OCI-LY7 (cell line): ENCODE data around the gene LPP. TPM values are rescaled to one million over a fixed set of nuclear protein-coding genes. Genes with fewer than 3 reads are reported as not detected.

ENCODE experiments used
- BruUV-seq: library from RNA; stranded (reverse); fragments of 400-500 nt; replicated peaks from 2 replicates; lab custom pipeline; 2021; lab: Mats Ljungman, UMichigan
- CTCF ChIA-PET: fragments of 300-600 bp; sonication (Branson Sonifier 250); formaldehyde crosslinking; loops from one replicate; lab custom pipeline; 2022; ENCODE audit warnings: antibody characterized with exemption; ENCODE audit not compliant: unreplicated experiment; lab: Charles Lee
- POLR2A ChIA-PET: fragments of 300-600 bp; sonication (Branson Sonifier 250); formaldehyde crosslinking; loops from one replicate; lab custom pipeline; 2022; ENCODE audit warnings: antibody characterized with exemption; lab: Charles Lee
- DNase-seq: peaks from one replicate; pipeline ENCODE4 v3.0.0-alpha.2; 2015; ENCODE audit warnings: low spot score
- H2AFZ ChIP-seq: fragments of 200-600 bp; sonication (generic), shearing (Covaris generic); 2 replicates; pipeline ENCODE4 v1.6.1; 2014; ENCODE audit warnings: mild to moderate bottlenecking, antibody characterized with exemption, low read length, moderate library complexity
- H3K27ac ChIP-seq: fragments of 200-600 bp; sonication (generic); 2 replicates; pipeline ENCODE4 v1.5.1; 2014; ENCODE audit warnings: mixed run types, low read depth, mild to moderate bottlenecking, moderate library complexity, low read length, inconsistent platforms; ENCODE audit not compliant: poor library complexity, severe bottlenecking
- H3K36me3 ChIP-seq: fragments of 200-600 bp; sonication (generic); 2 replicates; pipeline ENCODE4 v1.6.1; 2014; ENCODE audit warnings: mild to moderate bottlenecking, antibody characterized with exemption, low read length, moderate library complexity, mixed read lengths; ENCODE audit not compliant: insufficient read depth
- H3K4me1 ChIP-seq: fragments of 200-600 bp; sonication (generic); 2 replicates; pipeline ENCODE4 v1.5.1; 2014; ENCODE audit warnings: mild to moderate bottlenecking, low read length; ENCODE audit not compliant: insufficient read depth, poor library complexity, severe bottlenecking
- H3K4me2 ChIP-seq: fragments of 200-600 bp; sonication (generic); 2 replicates; pipeline ENCODE4 v1.6.1; 2014; ENCODE audit warnings: mild to moderate bottlenecking, low read length
- H3K4me3 ChIP-seq: fragments of 200-600 bp; sonication (generic); 2 replicates; pipeline ENCODE4 v1.5.1; 2014; ENCODE audit warnings: mild to moderate bottlenecking, low read depth, low read length; ENCODE audit not compliant: poor library complexity, severe bottlenecking
- H3K79me2 ChIP-seq: fragments of 200-600 bp; sonication (generic); 2 replicates; pipeline ENCODE4 v1.6.1; 2016; ENCODE audit warnings: low read depth, mild to moderate bottlenecking, low read length, moderate library complexity, mixed read lengths; ENCODE audit not compliant: insufficient read depth
- H3K9me2 ChIP-seq: fragments of 200-600 bp; sonication (generic); 2 replicates; pipeline ENCODE4 v1.6.1; 2016; ENCODE audit warnings: mild to moderate bottlenecking, low read length, mixed read lengths; ENCODE audit not compliant: insufficient read depth
- H3K9me3 ChIP-seq: fragments of 200-600 bp; sonication (generic); 2 replicates; pipeline ENCODE4 v1.6.1; 2014; ENCODE audit warnings: mild to moderate bottlenecking, mixed run types, low read length, mixed read lengths
- H4K20me1 ChIP-seq: fragments of 200-600 bp; sonication (generic); 2 replicates; pipeline ENCODE4 v1.6.1; 2014; ENCODE audit warnings: mild to moderate bottlenecking, antibody characterized with exemption, low read length, moderate library complexity, mixed read lengths; ENCODE audit not compliant: insufficient read depth
- CTCF ChIP-seq: fragments of 200-600 bp; sonication (generic); conservative IDR thresholded peaks from 2 replicates; pipeline ENCODE4 v1.5.1; 2014; ENCODE audit warnings: mild to moderate bottlenecking, antibody characterized with exemption, low read length, moderate library complexity, mixed read lengths
- EZH2phosphoT487 ChIP-seq: fragments of 200-600 bp; sonication (generic); IDR thresholded peaks from 2 replicates; pipeline ENCODE4 v1.6.1; 2018; ENCODE audit warnings: low read depth, borderline replicate concordance, mild to moderate bottlenecking, mixed run types, antibody characterized with exemption, low read length, moderate library complexity, mixed read lengths
- intact Hi-C: fragments of 100-400 bp; cut with micrococcal nuclease; formaldehyde crosslinking; loops from one replicate; pipeline ENCODE4 v1.10.0; 2022; ENCODE audit not compliant: unreplicated experiment
- total RNA-seq, 2 experiments: library from RNA; depleted of rRNA in 1 of 2; stranded (reverse); fragments of >200 nt in 1 of 2; shearing (Covaris generic) in 1 of 2; gene quantifications; 2 replicates each; pipeline ENCODE4 v1.2.3, GENCODE V29; 2014 to 2022

The LPP gene
- total RNA-seq, 2 experiments from 2014 or later = 10.9 to 119 TPM

- Histone ChIP-seq H3K36me3 (no peaks in the 10 kb centered on the region), H3K27ac (no peak overlapping the region), H4K20me1 (no peaks in the 10 kb centered on the region), H3K4me3 (no peak overlapping the region), H3K4me2 (no peak overlapping the region), H3K79me2 (no peaks in the 10 kb centered on the region), H2AFZ (no peak overlapping the region), H3K9me3 (no peaks in the 10 kb centered on the region), H3K9me2 (no peaks in the 10 kb centered on the region), H3K4me1 (no peaks in the 10 kb centered on the region)
- ChIA-PET CTCF (no interaction called here), POLR2A (interaction anchor here (0.9 to 1.6 kb wide), 4 partner anchors 9 to 72 kb away, joined by 3 to 6 read pairs (median 5); no protein-coding TSS in a partner anchor)
- no peak for TF ChIP-seq EZH2phosphoT487
- TF ChIP-seq CTCF = no peak
- intact Hi-C loops = no loop called here
- BruUV-seq = no TSS peak
- no peak for DNase-seq
Measured at GRCh38 chr3:188780193-188781147, 626.5 kb downstream of the LPP start.

DNA sequence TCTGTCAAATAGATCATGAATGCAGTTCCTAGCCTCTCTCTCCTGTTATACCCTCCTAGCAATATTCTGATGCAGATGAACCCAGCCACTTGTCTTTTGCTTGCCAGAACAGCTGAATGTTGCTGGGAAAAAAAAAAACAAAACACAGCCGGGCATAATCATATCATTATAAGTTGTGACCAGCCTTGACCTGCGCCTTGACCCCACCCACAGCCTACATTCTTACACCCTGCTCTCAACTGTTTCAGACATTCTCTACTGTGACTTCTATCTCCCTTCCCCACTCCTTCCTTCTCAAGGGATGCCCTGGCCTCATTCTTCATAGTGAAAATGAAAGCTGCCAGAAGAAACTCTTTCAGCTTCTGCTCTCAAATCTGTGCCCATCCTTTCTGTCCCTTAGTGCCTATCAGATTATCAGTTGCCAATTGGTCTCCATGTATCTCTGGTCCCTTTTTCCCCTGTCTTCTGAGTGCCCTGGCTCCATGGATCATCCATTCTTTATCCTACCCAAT, 628.7 kb downstream of the LPP start:
- Histone ChIP-seq H3K9me2 (no peaks in the 10 kb centered on the region), H3K79me2 (no peaks in the 10 kb centered on the region), H3K36me3 (no peaks in the 10 kb centered on the region), H3K9me3 (no peaks in the 10 kb centered on the region), H3K27ac (no peak overlapping the region), H3K4me2 (no peak overlapping the region), H3K4me1 (no peaks in the 10 kb centered on the region), H2AFZ (no peak overlapping the region), H3K4me3 (no peak overlapping the region), H4K20me1 (no peaks in the 10 kb centered on the region)
- no peak for DNase-seq
- no peak for TF ChIP-seq CTCF
- CTCF ChIA-PET = no interaction called here
- intact Hi-C loops = no loop called here
- POLR2A ChIA-PET = interaction anchor here (0.5 to 1.2 kb wide), 2 partner anchors 25 to 390 kb away, joined by 3 to 5 read pairs; no protein-coding TSS in a partner anchor
- no TSS peak for BruUV-seq

GRCh38 chr3:188786424-188786823, 632.5 kb downstream of the LPP start:
- CTCF ChIA-PET = no interaction called here

More at GRCh38 chr3:188786424-188786823, 632.5 kb downstream of the LPP start:
- intact Hi-C loops = no loop called here
- peaks cover 16% of the 10 kb centered on the region for H3K4me1 ChIP-seq
- H3K4me2 ChIP-seq = no peak overlapping the region
- no peaks in the 10 kb centered on the region for H3K79me2 ChIP-seq
- H3K27ac ChIP-seq = no peak overlapping the region
- no peak for DNase-seq
- POLR2A ChIA-PET = no interaction called here
- no peaks in the 10 kb centered on the region for H3K9me3 ChIP-seq
- no peak overlapping the region for H3K4me3 ChIP-seq
- no peaks in the 10 kb centered on the region for H4K20me1 ChIP-seq
- no peaks in the 10 kb centered on the region for H3K9me2 ChIP-seq
- no peaks in the 10 kb centered on the region for H3K36me3 ChIP-seq
- TF ChIP-seq EZH2phosphoT487 = no peak
- TF ChIP-seq CTCF = no peak
- BruUV-seq = no TSS peak
- no peak overlapping the region for H2AFZ ChIP-seq
